Panc1 (cell line): ENCODE data around the gene JMJD4. TPM values are rescaled to one million over a fixed set of nuclear protein-coding genes. Genes with fewer than 3 reads are reported as not detected.

Source experiments
- ATAC-seq: fragments of 200-7000 bp; cut with Tn5 transposase; 2 replicates; pipeline ENCODE4 v1.9.1; 2020; ENCODE audit warnings: mild to moderate bottlenecking, moderate library complexity
- BruUV-seq: library from RNA; stranded (reverse); fragments of 400-500 nt; replicated peaks from 2 replicates; lab custom pipeline; 2021; lab: Mats Ljungman, UMichigan
- CTCF ChIA-PET: fragments of 300-600 bp; sonication (Branson Sonifier 250); formaldehyde crosslinking; loops from one replicate; lab custom pipeline; 2022; ENCODE audit warnings: antibody characterized with exemption; lab: Charles Lee
- POLR2A ChIA-PET: fragments of 300-600 bp; sonication (Branson Sonifier 250); formaldehyde crosslinking; loops from one replicate; lab custom pipeline; 2022; ENCODE audit warnings: antibody characterized with exemption; lab: Charles Lee
- DNase-seq: peaks from one replicate; pipeline ENCODE4 v3.0.0-alpha.2; 2010; ENCODE audit warnings: low read depth, low spot score
- H3K27ac ChIP-seq: 2 replicates; pipeline ENCODE4 v1.5.1; 2011; ENCODE audit warnings: mild to moderate bottlenecking, low read length, inconsistent platforms
- H3K27me3 ChIP-seq: fragments of 200-500 bp; sonication (Bioruptor generic); 2 replicates; pipeline ENCODE4 v1.6.0; 2014; ENCODE audit warnings: low read length, inconsistent platforms; ENCODE audit not compliant: control insufficient read depth, insufficient read depth
- H3K36me3 ChIP-seq: fragments of 200-500 bp; sonication (Bioruptor generic); 2 replicates; pipeline ENCODE4 v1.5.1; 2014; ENCODE audit warnings: inconsistent platforms, mild to moderate bottlenecking, low read length, moderate library complexity; ENCODE audit not compliant: control insufficient read depth, insufficient read depth
- H3K4me1 ChIP-seq: 2 replicates; pipeline ENCODE4 v1.5.1; 2011; ENCODE audit warnings: inconsistent platforms, mild to moderate bottlenecking, low read length, moderate library complexity; ENCODE audit not compliant: control insufficient read depth, insufficient read depth
- H3K4me3 ChIP-seq, 2 experiments: 2 replicates each; pipeline ENCODE4 v1.5.1; 2011 to 2012; ENCODE audit warnings: low read depth in 2 of 2, low read length in 2 of 2, mild to moderate bottlenecking in 2 of 2, inconsistent platforms in 1 of 2, moderate library complexity in 1 of 2
- H3K9me3 ChIP-seq: fragments of 200-500 bp; sonication (Bioruptor generic); 2 replicates; pipeline ENCODE4 v1.5.1; 2014; ENCODE audit warnings: low read depth, mild to moderate bottlenecking, inconsistent platforms, low read length, moderate library complexity; ENCODE audit not compliant: control insufficient read depth, insufficient read depth
- POLR2AphosphoS5 ChIP-seq: IDR thresholded peaks from 2 replicates; pipeline ENCODE4 v1.6.1; 2012; ENCODE audit warnings: mild to moderate bottlenecking, low read depth, low read length, moderate library complexity
- SIN3A ChIP-seq: IDR thresholded peaks from 2 replicates; pipeline ENCODE4 v1.6.1; 2012; ENCODE audit warnings: low read depth, mild to moderate bottlenecking, low read length, moderate library complexity, borderline replicate concordance; ENCODE audit not compliant: insufficient read depth
- TCF7L2 ChIP-seq: IDR thresholded peaks from 2 replicates; pipeline ENCODE4 v1.6.1; 2011; ENCODE audit warnings: mild to moderate bottlenecking, low read depth, low read length, inconsistent platforms
- in situ Hi-C: cut with HindIII; loops from 2 replicates; pipeline ENCODE4 v1.10.0; 2016; ENCODE audit warnings: low sequenced_read_pairs, low pct_unique_long_range_greater_than_20kb
- intact Hi-C: fragments of 100-400 bp; cut with micrococcal nuclease; formaldehyde crosslinking; loops from one replicate; pipeline ENCODE4 v1.10.0; 2022; ENCODE audit not compliant: unreplicated experiment
- total RNA-seq: library from RNA; stranded (reverse); gene quantifications from one replicate; pipeline ENCODE4 v1.2.1, GENCODE V29; 2021; ENCODE audit not compliant: unreplicated experiment
- TF ChIP-seq, protein P1 (sequence below), 2 experiments: IDR thresholded peaks; 2 replicates each; pipeline ENCODE4 v1.6.1; 2011 to 2012; ENCODE audit warnings: low read depth in 2 of 2, control low read depth in 1 of 2, low read length in 1 of 2, mild to moderate bottlenecking in 1 of 2, moderate library complexity in 1 of 2; ENCODE audit not compliant: insufficient read depth in 1 of 2
- TF ChIP-seq, protein P2 (sequence below): fragments of 450-650 bp; IDR thresholded peaks from 2 replicates; pipeline ENCODE4 v1.5.1; 2017; ENCODE audit warnings: mild to moderate bottlenecking

The JMJD4 gene
- total RNA-seq, 1 experiment from 2014 or later, result 27.7 TPM

GRCh38 chr1:227759341-227760300, 24.5 kb upstream of the JMJD4 start:
- ATAC-seq, result peak; percentile 80
- Histone ChIP-seq H3K4me3 (no peak overlapping the region), H3K4me1 (peaks cover 57% of the 10 kb centered on the region), H3K9me3 (no peaks in the 10 kb centered on the region), H3K36me3 (peaks cover 9% of the 10 kb centered on the region; the same call in 1 of the 2 replicates), H3K27ac (peak overlapping the region; percentile 71), H3K27me3 (no peaks in the 10 kb centered on the region)
- ChIA-PET CTCF (interaction anchor here (0.6 to 2.1 kb wide), 2 partner anchors 15 to 194 kb away, joined by 3 to 5 read pairs; no protein-coding TSS in a partner anchor), POLR2A (interaction anchor here (0.6 kb wide), 1 partner anchor 186 kb away, joined by 4 read pairs; no protein-coding TSS in a partner anchor)
- in situ Hi-C loops, result no loop called here
- intact Hi-C loops, result no loop called here
- DNase-seq, result peak; percentile 59
- no TSS peak for BruUV-seq
- TF ChIP-seq POLR2AphosphoS5, result no peak
- TF ChIP-seq, protein P1, sequence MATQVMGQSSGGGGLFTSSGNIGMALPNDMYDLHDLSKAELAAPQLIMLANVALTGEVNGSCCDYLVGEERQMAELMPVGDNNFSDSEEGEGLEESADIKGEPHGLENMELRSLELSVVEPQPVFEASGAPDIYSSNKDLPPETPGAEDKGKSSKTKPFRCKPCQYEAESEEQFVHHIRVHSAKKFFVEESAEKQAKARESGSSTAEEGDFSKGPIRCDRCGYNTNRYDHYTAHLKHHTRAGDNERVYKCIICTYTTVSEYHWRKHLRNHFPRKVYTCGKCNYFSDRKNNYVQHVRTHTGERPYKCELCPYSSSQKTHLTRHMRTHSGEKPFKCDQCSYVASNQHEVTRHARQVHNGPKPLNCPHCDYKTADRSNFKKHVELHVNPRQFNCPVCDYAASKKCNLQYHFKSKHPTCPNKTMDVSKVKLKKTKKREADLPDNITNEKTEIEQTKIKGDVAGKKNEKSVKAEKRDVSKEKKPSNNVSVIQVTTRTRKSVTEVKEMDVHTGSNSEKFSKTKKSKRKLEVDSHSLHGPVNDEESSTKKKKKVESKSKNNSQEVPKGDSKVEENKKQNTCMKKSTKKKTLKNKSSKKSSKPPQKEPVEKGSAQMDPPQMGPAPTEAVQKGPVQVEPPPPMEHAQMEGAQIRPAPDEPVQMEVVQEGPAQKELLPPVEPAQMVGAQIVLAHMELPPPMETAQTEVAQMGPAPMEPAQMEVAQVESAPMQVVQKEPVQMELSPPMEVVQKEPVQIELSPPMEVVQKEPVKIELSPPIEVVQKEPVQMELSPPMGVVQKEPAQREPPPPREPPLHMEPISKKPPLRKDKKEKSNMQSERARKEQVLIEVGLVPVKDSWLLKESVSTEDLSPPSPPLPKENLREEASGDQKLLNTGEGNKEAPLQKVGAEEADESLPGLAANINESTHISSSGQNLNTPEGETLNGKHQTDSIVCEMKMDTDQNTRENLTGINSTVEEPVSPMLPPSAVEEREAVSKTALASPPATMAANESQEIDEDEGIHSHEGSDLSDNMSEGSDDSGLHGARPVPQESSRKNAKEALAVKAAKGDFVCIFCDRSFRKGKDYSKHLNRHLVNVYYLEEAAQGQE (IDR thresholded peaks at IDR 0.05; ENCODE audit: insufficient read depth in 1 of 2, low read depth in 2 of 2, low read length in 1 of 2), result no peak
- TF ChIP-seq, protein P2, sequence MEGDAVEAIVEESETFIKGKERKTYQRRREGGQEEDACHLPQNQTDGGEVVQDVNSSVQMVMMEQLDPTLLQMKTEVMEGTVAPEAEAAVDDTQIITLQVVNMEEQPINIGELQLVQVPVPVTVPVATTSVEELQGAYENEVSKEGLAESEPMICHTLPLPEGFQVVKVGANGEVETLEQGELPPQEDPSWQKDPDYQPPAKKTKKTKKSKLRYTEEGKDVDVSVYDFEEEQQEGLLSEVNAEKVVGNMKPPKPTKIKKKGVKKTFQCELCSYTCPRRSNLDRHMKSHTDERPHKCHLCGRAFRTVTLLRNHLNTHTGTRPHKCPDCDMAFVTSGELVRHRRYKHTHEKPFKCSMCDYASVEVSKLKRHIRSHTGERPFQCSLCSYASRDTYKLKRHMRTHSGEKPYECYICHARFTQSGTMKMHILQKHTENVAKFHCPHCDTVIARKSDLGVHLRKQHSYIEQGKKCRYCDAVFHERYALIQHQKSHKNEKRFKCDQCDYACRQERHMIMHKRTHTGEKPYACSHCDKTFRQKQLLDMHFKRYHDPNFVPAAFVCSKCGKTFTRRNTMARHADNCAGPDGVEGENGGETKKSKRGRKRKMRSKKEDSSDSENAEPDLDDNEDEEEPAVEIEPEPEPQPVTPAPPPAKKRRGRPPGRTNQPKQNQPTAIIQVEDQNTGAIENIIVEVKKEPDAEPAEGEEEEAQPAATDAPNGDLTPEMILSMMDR, result no peak
- TF ChIP-seq SIN3A, result no peak
- no peak for TF ChIP-seq TCF7L2

GRCh38 chr1:227758366-227758765, 23.3 kb upstream of the JMJD4 start:
- peaks cover 9% of the 10 kb centered on the region; the same call in 1 of the 2 replicates for H3K36me3 ChIP-seq
- H3K4me3 ChIP-seq, result no peak overlapping the region
- H3K27me3 ChIP-seq, result no peaks in the 10 kb centered on the region
- no peak overlapping the region for H3K27ac ChIP-seq
- DNase-seq (no peak), ATAC-seq (no peak)
- TF ChIP-seq SIN3A (no peak), TCF7L2 (no peak), POLR2AphosphoS5 (no peak)
- H3K4me1 ChIP-seq, result peaks cover 60% of the 10 kb centered on the region
- in situ Hi-C loops (no loop called here), intact Hi-C loops (no loop called here)
- ChIA-PET CTCF (interaction anchor here (0.6 to 2.1 kb wide), 2 partner anchors 148 to 195 kb away, joined by 3 to 5 read pairs; no protein-coding TSS in a partner anchor), POLR2A (no interaction called here)
- no TSS peak for BruUV-seq
- H3K9me3 ChIP-seq, result no peaks in the 10 kb centered on the region
